Gastrocnemius medialis (tissue), 4 donors: ENCODE measurements around the gene FOXK1. TPM values are rescaled to one million over a fixed set of nuclear protein-coding genes. Genes with fewer than 3 reads are reported as not detected.
A peak's percentile ranks its signal among the peaks of the same experiment; 100 is the strongest.

Experiments used
- ATAC-seq, 2 donors: fragments of 150-250 bp; one replicate each; pipeline ENCODE4 v1.9.1; 2016
- DNase-seq, 2 donors: peaks; one replicate each; pipeline ENCODE4 v3.0.0-alpha.2; 2019
- H3K27ac ChIP-seq, 4 donors: fragments of 200-600 bp; sonication (generic); 1 replicate in 1 of 4; 2 replicates in 3 of 4; pipeline ENCODE4 v1.5.1; 2016 to 2018; ENCODE audit warnings: mild to moderate bottlenecking in 2 of 4, moderate library complexity in 1 of 4
- H3K27me3 ChIP-seq, 3 donors: fragments of 200-600 bp; sonication (generic) in 2 of 3; 1 replicate in 1 of 3; 2 replicates in 2 of 3; pipeline versions ENCODE4 v1.5.1 to v1.6.0; 2016 to 2019; ENCODE audit warnings: mild to moderate bottlenecking in 1 of 3, moderate library complexity in 1 of 3
- H3K36me3 ChIP-seq, 2 donors: fragments of 200-600 bp; sonication (generic) in 1 of 2; one replicate each; pipeline ENCODE4 v1.5.1; 2017 to 2018
- H3K4me1 ChIP-seq, 2 donors: fragments of 200-600 bp; sonication (generic) in 1 of 2; one replicate each; pipeline ENCODE4 v1.5.1; 2016 to 2017; ENCODE audit warnings: mild to moderate bottlenecking in 2 of 2
- H3K4me3 ChIP-seq, 4 donors: fragments of 200-600 bp; sonication (generic) in 3 of 4; 1 replicate in 1 of 4; 2 replicates in 3 of 4; pipeline ENCODE4 v1.5.1; 2016 to 2019; ENCODE audit warnings: mild to moderate bottlenecking in 2 of 4
- H3K9me3 ChIP-seq, 3 donors: fragments of 200-600 bp; sonication (generic) in 2 of 3; 1 replicate in 1 of 3; 2 replicates in 2 of 3; pipeline ENCODE4 v1.5.1; 2016 to 2019
- CTCF ChIP-seq, 5 experiments: fragments of 450-650 bp in 3 of 5; fragments of 200-600 bp in 2 of 5; sonication (generic) in 2 of 5; IDR thresholded peaks in 4 of 5; conservative IDR thresholded peaks in 1 of 5; 1 replicate in 4 of 5; 2 replicates in 1 of 5; pipeline ENCODE4 v1.5.1; 2016 to 2019; ENCODE audit warnings: antibody characterized with exemption in 5 of 5, mild to moderate bottlenecking in 3 of 5, moderate library complexity in 3 of 5
- POLR2A ChIP-seq, 2 donors: fragments of 450-650 bp; IDR thresholded peaks; one replicate each; pipeline ENCODE4 v1.6.1; 2017; ENCODE audit warnings: antibody characterized with exemption in 2 of 2, mild to moderate bottlenecking in 2 of 2, moderate library complexity in 2 of 2
- in situ Hi-C, 4 donors: fragments of 200-750 bp; cut with MboI; loops; one replicate each; pipeline versions ENCODE4 v1.15.0 to v1.8.0; 2017; ENCODE audit warnings: low sequenced_read_pairs in 4 of 4
- intact Hi-C: fragments of 100-400 bp; cut with DNase I; formaldehyde crosslinking; loops from one replicate; pipeline ENCODE4 v1.15.1; 2023; ENCODE audit warnings: low total_unique reads
- total RNA-seq, 4 donors: library from RNA; depleted of rRNA; stranded (reverse); fragments of >200 nt; gene quantifications; one replicate each; pipeline versions ENCODE4 v1.1.0 to v1.2.3, GENCODE V29; 2016

The FOXK1 gene
- total RNA-seq, 4 donors from 2014 or later: 9.8 to 43.6 (median 18.8) TPM

DNA sequence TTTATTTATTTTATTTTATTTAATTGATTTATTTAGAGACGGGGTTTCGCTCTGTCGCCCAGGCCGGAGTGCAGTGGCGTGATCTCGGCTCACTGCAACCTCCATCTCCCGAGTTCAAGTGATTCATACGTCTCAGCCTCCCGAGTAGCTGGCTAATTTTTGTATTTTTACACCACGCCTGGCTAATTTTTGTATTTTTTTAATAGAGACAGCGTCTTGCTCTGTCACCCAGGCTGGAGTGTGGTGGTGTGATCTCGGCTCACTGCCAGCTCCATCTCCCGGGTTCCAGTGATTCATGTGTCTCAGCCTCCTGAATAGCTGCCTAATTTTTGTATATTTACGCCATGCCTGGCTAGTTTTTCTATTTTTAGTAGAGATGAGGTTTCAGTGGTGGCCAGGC lies 127.6 kb downstream of the FOXK1 start:
- intact Hi-C loops: no loop called here
- no peak for TF ChIP-seq CTCF (IDR thresholded peaks at IDR 0.05 in 4 of 5, conservative IDR thresholded peaks at IDR 0.05 in 1 of 5)
- no peak for TF ChIP-seq POLR2A (IDR thresholded peaks at IDR 0.05)
- Histone ChIP-seq H3K4me3 (no peak overlapping the region), H3K4me1 (no peaks in the 10 kb centered on the region), H3K27ac (peak overlapping the region; percentile 45 to 67 (median 62)), H3K9me3 (no peaks in the 10 kb centered on the region), H3K36me3 (no peaks in the 10 kb centered on the region), H3K27me3 (no peaks in the 10 kb centered on the region)
- in situ Hi-C loops: loop anchor here in 1 of 4 donors (10.0 kb wide), 1 partner anchor 275 kb away; no protein-coding TSS in a partner anchor
- ATAC-seq (no peak), DNase-seq (no peak)

DNA sequence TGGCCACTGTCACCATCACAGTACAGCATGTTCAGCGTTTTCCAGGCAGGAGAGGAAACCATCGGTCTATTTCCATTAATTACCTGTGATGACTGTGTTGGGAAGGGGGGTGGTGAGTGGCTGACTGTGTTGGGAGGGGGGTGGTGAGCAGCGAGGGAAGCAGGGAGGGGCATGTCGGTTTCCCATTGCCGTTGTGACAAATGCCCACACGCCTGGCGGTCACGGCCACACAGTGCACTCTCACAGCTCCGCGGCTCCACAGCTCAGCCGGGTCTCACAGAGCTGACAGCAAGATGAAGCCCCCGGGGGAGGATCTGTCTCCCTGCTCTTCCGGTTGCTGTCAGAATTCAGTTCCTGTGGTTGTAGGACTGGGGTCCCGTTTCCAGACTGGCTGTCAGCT lies 132.3 kb downstream of the FOXK1 start:
- Histone ChIP-seq H3K27ac (no peak overlapping the region), H3K27me3 (no peaks in the 10 kb centered on the region), H3K4me1 (no peaks in the 10 kb centered on the region), H3K4me3 (no peak overlapping the region), H3K9me3 (no peaks in the 10 kb centered on the region), H3K36me3 (no peaks in the 10 kb centered on the region)
- ATAC-seq (no peak), DNase-seq (no peak)
- intact Hi-C loops: no loop called here
- in situ Hi-C loops: no loop called here
- TF ChIP-seq POLR2A (IDR thresholded peaks at IDR 0.05) (no peak), CTCF (IDR thresholded peaks at IDR 0.05 in 4 of 5, conservative IDR thresholded peaks at IDR 0.05 in 1 of 5) (no peak)

DNA sequence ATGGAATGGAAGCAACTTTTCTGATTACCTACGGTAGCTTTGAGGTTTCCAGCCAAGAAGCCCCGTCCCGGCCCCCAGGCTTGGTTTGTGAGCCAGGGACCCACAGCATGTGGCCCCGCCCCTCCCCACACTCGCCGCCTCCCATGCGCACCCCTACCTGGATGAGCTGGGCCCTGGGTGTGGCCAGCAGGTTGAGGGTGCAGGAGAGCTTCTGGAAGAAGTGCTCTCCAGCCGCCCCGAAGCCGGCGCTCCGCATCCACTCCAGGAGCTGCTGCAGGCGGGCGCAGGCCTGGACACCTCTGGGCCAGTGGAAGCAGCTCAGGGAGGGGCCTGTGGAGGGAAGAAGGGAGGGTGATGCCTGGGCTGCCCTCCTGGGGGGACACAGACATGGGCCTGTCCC lies 133.0 kb downstream of the FOXK1 start:
- Histone ChIP-seq H3K27me3 (no peaks in the 10 kb centered on the region), H3K36me3 (no peaks in the 10 kb centered on the region), H3K4me1 (no peaks in the 10 kb centered on the region), H3K9me3 (no peaks in the 10 kb centered on the region), H3K27ac (no peak overlapping the region), H3K4me3 (no peak overlapping the region)
- intact Hi-C loops: no loop called here
- DNase-seq (no peak), ATAC-seq (no peak)
- in situ Hi-C loops: no loop called here
- TF ChIP-seq CTCF (IDR thresholded peaks at IDR 0.05 in 4 of 5, conservative IDR thresholded peaks at IDR 0.05 in 1 of 5) (no peak), POLR2A (IDR thresholded peaks at IDR 0.05) (no peak)

DNA sequence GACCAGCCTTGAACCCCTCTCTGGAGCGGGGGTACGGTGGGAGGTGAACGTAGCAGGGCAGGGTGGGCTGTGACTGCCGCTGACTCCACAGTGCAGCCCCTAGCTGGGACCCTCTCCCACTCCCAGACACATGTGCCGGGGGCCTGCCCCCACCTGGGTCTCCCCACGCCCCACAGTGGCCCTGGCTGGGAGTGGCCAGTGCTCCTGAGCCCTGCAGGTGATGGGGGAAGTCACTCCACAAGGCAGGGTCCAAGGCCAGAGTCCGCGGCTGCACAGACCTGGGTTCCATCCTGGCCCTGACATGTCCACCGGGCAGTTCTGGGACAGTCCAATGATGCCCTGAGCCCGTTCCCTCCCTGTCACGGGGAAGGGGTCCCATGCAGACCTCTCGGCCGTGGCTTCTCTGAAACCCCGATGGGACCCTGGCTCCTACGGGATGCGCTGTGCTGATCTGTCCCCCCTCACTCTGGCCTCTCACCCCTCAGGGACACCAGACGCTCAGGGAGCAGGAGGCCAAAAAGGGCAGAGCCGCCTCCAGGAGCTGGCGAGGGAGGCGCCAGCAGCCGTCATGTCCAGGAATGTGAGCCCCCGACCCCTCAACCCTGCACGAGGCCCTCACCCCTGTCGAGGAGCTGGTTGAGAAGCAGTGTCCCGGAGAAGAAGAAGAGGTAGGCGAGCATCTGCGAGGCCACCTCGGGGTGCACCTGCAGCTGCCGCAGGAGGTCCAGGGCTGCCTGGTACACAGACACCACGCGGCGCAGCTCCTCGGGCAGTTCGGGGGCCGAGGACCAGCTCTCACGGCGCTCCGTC lies 133.7 kb downstream of the FOXK1 start:
- in situ Hi-C loops: no loop called here
- H3K27ac ChIP-seq: no peak overlapping the region
- no peak for DNase-seq
- H3K4me1 ChIP-seq: no peaks in the 10 kb centered on the region
- no peak overlapping the region for H3K4me3 ChIP-seq
- intact Hi-C loops: no loop called here
- no peaks in the 10 kb centered on the region for H3K27me3 ChIP-seq
- H3K36me3 ChIP-seq: no peaks in the 10 kb centered on the region
- H3K9me3 ChIP-seq: no peaks in the 10 kb centered on the region
- TF ChIP-seq CTCF (IDR thresholded peaks at IDR 0.05 in 4 of 5, conservative IDR thresholded peaks at IDR 0.05 in 1 of 5): no peak
- TF ChIP-seq POLR2A (IDR thresholded peaks at IDR 0.05): no peak
- ATAC-seq: no peak
